ENCODE data around the gene C1QTNF12. TPM values are rescaled to one million over a fixed set of nuclear protein-coding genes. Genes with fewer than 3 reads are reported as not detected.

C1QTNF12 gene
- total RNA-seq, 1 donor from 2014 or later: 1.3 TPM

GRCh38 chr1:1245817-1246576 is 525 bp downstream of the C1QTNF12 start:
- no peaks in the 10 kb centered on the region for H3K27me3 Mint-ChIP-seq
- H3K4me3 Mint-ChIP-seq: no peak overlapping the region
- DNase-seq: no peak
- no peaks in the 10 kb centered on the region for H3K9me3 Mint-ChIP-seq
- peaks cover 2% of the 10 kb centered on the region for H3K36me3 Mint-ChIP-seq (ENCODE audit: low read depth)
- no peak overlapping the region for H3K27ac Mint-ChIP-seq
- H3K4me1 Mint-ChIP-seq: peaks cover 3% of the 10 kb centered on the region
- intact Hi-C loops (cut with micrococcal nuclease): no loop called here

- H3K4me1 Mint-ChIP-seq: peaks cover 1% of the 10 kb centered on the region
- no peaks in the 10 kb centered on the region for H3K9me3 Mint-ChIP-seq
- H3K27me3 Mint-ChIP-seq: no peaks in the 10 kb centered on the region
- H3K4me3 Mint-ChIP-seq: no peak overlapping the region
- H3K27ac Mint-ChIP-seq: no peak overlapping the region
- DNase-seq: no peak
- intact Hi-C loops (cut with micrococcal nuclease): no loop called here
- no peaks in the 10 kb centered on the region for H3K36me3 Mint-ChIP-seq (ENCODE audit: low read depth)
These were observed 1.2 kb downstream of the C1QTNF12 start for GRCh38 chr1:1245178-1245816.

DNA sequence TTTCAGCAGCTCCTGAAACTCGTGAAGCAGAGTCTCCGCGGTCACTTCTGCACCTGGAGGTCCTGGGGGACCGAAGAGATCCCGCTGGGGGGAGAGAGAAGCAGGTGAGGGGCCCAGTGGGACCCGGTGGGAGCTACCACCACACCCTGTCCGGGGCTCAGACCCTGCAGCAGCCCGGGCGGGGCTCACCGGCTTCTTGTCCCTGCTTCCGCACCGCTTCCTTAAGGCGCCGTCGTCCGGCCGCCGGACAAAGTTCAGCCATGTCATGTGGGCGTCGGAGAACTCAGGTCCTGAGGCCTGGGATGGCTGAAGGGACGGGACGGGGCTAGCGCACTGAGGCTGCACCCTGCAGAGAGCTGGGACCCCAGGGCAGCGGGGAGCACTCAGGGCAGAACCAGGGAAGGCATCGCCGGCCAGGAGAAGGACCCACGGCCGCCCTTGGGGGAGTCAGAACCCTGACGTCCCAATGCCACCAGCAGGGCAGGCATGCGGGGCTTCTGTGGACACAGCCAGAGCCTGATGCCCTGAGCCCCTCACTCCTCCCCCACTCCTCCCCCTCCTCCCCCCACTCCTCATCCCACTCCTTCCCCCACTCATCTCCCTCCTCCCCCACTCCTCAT is 2.2 kb downstream of the C1QTNF12 start:
- Mint-ChIP-seq H3K4me1 (no peaks in the 10 kb centered on the region), H3K27me3 (no peaks in the 10 kb centered on the region), H3K27ac (no peak overlapping the region), H3K36me3 (ENCODE audit: low read depth) (no peaks in the 10 kb centered on the region), H3K9me3 (no peaks in the 10 kb centered on the region), H3K4me3 (no peak overlapping the region)
- intact Hi-C loops (cut with micrococcal nuclease): no loop called here
- DNase-seq: no peak

DNA sequence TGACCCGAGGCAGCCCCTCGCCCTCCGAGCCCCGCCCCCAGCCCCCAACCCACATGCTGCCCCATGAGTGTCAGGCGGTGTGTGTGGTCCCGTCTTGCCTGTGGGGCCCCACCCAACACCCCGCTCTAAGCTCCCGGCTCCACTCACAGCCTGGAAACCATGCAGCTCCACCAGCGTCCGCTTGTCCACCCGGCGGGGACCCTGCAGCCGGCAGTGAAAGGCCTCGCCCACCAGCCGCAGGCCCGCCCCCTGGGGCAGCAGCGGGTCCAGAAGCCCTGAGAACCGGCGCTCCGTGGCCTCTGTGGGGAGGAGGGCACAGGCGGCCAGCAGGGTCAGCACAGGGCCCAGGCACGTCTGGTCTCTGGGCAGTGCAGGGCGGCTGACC is 2.7 kb downstream of the C1QTNF12 start:
- no peak for DNase-seq
- Mint-ChIP-seq H3K36me3 (ENCODE audit: low read depth) (no peaks in the 10 kb centered on the region), H3K4me3 (no peak overlapping the region), H3K4me1 (no peaks in the 10 kb centered on the region), H3K27ac (no peak overlapping the region), H3K9me3 (no peaks in the 10 kb centered on the region), H3K27me3 (no peaks in the 10 kb centered on the region)
- intact Hi-C loops (cut with micrococcal nuclease): no loop called here

GRCh38 chr1:1243266-1243660 is 3.3 kb downstream of the C1QTNF12 start:
- H3K4me1 Mint-ChIP-seq: no peaks in the 10 kb centered on the region
- H3K36me3 Mint-ChIP-seq (ENCODE audit: low read depth): no peaks in the 10 kb centered on the region
- no peaks in the 10 kb centered on the region for H3K9me3 Mint-ChIP-seq

DNA sequence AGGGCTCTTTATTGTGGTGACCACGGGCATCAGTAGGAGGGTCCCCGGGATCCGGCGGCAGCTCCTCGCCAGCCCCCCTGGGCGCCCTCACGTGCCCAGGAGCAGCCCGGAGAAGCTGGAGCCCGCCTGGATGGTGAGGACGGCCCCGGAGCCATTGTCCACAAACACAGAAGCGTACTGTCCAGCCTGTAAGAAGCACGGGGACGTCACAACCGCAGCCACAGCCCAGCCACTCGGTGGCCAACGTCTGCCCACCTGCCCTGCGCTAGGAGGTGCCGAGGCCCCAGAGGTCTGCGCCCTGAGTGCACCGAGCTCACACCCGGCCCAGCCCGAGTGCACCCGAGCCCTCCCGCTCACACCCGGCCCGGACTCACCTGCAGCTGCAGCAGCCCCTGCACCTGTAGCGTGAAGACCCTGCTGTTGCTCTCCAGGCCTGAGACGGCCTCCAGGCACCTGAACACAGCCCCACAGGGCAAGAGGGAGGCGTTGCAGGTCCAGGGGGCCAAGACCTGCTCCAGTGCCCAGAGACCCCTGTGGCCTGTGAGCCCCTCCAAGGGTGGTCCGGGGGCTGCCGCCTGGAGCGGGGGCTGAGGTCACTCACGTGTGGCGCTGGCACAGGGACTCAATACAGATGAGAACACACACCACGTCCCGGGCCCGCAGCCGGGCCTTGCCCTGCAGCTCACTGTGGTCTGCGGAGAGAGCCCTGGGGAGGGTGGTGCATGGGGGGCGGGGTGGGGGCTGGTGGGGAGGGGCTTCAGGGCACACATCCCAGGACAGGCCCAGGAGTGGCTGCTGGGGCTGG is 3.9 kb downstream of the C1QTNF12 start:
- no peak for DNase-seq
- Mint-ChIP-seq H3K36me3 (ENCODE audit: low read depth) (no peaks in the 10 kb centered on the region), H3K27ac (no peak overlapping the region), H3K9me3 (no peaks in the 10 kb centered on the region), H3K4me1 (no peaks in the 10 kb centered on the region), H3K27me3 (no peaks in the 10 kb centered on the region), H3K4me3 (no peak overlapping the region)
- intact Hi-C loops (cut with micrococcal nuclease): no loop called here

More at GRCh38 chr1:1243266-1243660, 3.3 kb downstream of the C1QTNF12 start:
- no peak for DNase-seq
- no peaks in the 10 kb centered on the region for H3K27me3 Mint-ChIP-seq
- H3K27ac Mint-ChIP-seq: no peak overlapping the region
- intact Hi-C loops (cut with micrococcal nuclease): no loop called here
- H3K4me3 Mint-ChIP-seq: no peak overlapping the region

GRCh38 chr1:1241588-1242219 is 4.8 kb downstream of the C1QTNF12 start:
- intact Hi-C loops (cut with micrococcal nuclease): no loop called here

DNA sequence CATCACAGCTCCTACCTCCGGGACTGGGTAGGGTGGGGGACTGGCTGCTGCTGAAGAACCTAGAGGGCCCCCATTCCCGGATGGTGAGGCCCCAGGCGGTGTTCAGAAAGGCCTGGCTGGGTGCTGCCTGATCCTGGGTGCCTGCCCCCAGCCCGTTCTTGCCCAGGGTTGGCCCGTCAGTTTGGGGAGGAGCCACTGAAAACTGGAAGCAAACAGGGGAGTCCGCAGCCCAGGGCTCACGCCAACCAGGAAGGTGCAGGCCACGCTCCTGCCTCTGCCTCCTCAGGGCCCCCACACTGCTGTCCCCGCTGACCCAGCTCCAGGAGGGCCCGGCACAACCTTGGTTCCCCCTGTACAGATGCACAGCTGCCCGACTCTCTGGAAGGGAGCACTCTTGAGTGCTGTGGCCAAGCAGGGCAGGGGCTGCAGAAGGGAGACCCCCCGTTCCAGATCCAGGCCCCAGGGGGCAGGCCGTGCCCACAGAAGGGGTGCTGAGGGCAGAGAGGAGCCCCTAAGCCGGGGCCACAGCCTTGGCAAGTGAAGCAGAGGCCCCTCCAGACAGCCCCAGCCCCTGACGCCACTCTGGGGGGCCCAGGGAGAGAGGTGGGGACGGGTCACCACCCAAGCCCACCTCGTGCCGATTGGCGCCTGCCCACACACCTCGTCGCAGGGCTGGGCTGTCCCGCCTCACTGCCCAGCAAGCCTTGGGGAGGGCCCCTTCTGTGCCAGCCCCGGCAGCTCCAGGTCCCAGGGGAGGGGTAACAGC is 5.5 kb downstream of the C1QTNF12 start:
- H3K4me1 Mint-ChIP-seq: no peaks in the 10 kb centered on the region
- H3K9me3 Mint-ChIP-seq: no peaks in the 10 kb centered on the region
- no peak for DNase-seq

More at GRCh38 chr1:1241588-1242219, 4.8 kb downstream of the C1QTNF12 start:
- Mint-ChIP-seq H3K4me3 (no peak overlapping the region), H3K36me3 (ENCODE audit: low read depth) (no peaks in the 10 kb centered on the region), H3K4me1 (no peaks in the 10 kb centered on the region), H3K27ac (no peak overlapping the region), H3K27me3 (no peaks in the 10 kb centered on the region), H3K9me3 (no peaks in the 10 kb centered on the region)
- no peak for DNase-seq

DNA sequence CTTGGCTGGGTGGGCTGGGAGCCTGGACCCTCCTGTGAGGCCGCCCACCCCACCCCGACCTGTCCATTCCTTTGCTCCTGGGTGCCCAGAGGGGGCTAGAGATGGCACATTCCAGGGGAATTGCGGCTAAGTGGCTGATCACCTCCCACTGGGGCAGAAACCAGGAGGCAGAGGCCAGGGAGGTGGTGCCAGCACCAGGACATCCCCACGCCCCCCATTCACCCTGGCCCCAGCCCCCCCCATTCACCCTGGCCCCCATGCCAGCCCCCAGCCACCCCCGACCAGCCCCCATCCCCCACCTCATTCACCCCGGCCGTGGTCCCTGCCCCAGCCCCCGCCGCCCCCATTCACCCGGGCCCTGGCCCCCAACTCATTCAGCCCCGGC is 6.2 kb downstream of the C1QTNF12 start:
- Mint-ChIP-seq H3K4me1 (no peaks in the 10 kb centered on the region), H3K9me3 (no peaks in the 10 kb centered on the region), H3K27me3 (no peaks in the 10 kb centered on the region), H3K36me3 (ENCODE audit: low read depth) (no peaks in the 10 kb centered on the region), H3K4me3 (no peak overlapping the region), H3K27ac (no peak overlapping the region)
- intact Hi-C loops (cut with micrococcal nuclease): no loop called here
- DNase-seq: no peak

More for the DNA sequence above, 5.5 kb downstream of the C1QTNF12 start:
- intact Hi-C loops (cut with micrococcal nuclease): no loop called here
- no peaks in the 10 kb centered on the region for H3K27me3 Mint-ChIP-seq
- no peak overlapping the region for H3K4me3 Mint-ChIP-seq
- no peaks in the 10 kb centered on the region for H3K36me3 Mint-ChIP-seq (ENCODE audit: low read depth)
- H3K27ac Mint-ChIP-seq: no peak overlapping the region

DNA sequence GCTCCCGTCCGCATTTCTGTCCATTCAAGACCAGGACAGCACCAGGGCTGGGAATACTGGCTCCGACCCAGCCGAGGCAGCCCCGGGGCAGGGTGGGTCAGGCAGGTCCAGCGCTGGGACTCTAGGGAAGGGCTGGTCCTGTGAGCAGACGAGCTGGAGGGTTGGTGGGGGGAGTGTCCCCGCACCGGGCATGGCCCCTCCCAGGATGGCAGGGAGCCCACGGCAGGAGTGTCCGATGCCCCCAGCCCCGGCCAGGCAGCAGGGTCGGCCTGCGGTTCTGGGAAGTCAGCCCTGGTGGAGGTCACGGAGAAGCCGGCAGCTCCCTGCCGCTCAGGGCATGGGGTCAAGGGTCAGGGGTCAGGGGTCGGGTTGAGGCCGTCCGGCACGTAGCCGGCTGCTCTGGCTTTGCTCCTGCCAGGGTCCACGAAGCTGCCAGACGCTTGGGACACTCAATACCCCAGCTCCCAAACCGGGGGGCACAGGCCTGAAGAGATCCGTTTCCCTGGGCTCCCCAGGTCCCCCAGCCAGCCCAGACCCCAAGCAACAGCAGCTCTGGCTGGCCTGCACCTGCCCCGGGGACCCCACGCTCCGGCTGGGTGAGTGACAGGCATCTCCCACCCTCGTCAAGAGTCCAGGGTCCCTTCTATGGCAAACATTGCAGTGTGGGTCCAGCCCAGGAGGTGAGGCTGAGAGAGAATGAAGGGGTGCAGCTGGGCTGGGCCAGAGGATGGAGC is 6.7 kb downstream of the C1QTNF12 start:
- H3K27ac Mint-ChIP-seq: no peak overlapping the region
- intact Hi-C loops (cut with micrococcal nuclease): no loop called here
- DNase-seq: no peak
- H3K4me1 Mint-ChIP-seq: no peaks in the 10 kb centered on the region
- no peaks in the 10 kb centered on the region for H3K9me3 Mint-ChIP-seq
- peaks cover 3% of the 10 kb centered on the region for H3K36me3 Mint-ChIP-seq (ENCODE audit: low read depth)
- no peak overlapping the region for H3K4me3 Mint-ChIP-seq
- H3K27me3 Mint-ChIP-seq: no peaks in the 10 kb centered on the region

- intact Hi-C loops (cut with micrococcal nuclease): no loop called here
- Mint-ChIP-seq H3K4me1 (peaks cover 4% of the 10 kb centered on the region), H3K36me3 (ENCODE audit: low read depth) (peaks cover 8% of the 10 kb centered on the region), H3K27ac (no peak overlapping the region), H3K4me3 (no peak overlapping the region), H3K9me3 (no peaks in the 10 kb centered on the region), H3K27me3 (no peaks in the 10 kb centered on the region)
- DNase-seq: no peak
These were observed 7.3 kb downstream of the C1QTNF12 start for GRCh38 chr1:1239227-1239613.

GRCh38 chr1:1238702-1239178 is 7.8 kb downstream of the C1QTNF12 start:
- Mint-ChIP-seq H3K36me3 (ENCODE audit: low read depth) (peaks cover 13% of the 10 kb centered on the region), H3K27ac (no peak overlapping the region), H3K4me3 (no peak overlapping the region), H3K27me3 (no peaks in the 10 kb centered on the region), H3K9me3 (no peaks in the 10 kb centered on the region), H3K4me1 (peaks cover 8% of the 10 kb centered on the region)
- intact Hi-C loops (cut with micrococcal nuclease): no loop called here
- DNase-seq: no peak
